GM12874 (cell line): ENCODE results near the gene ADRA2C.

Source experiments
- CTCF ChIP-seq: IDR thresholded peaks from 2 replicates; pipeline ENCODE4 v1.5.1; 2011; ENCODE audit warnings: low read depth, mild to moderate bottlenecking, control low read depth, low read length, moderate library complexity; ENCODE audit not compliant: insufficient read depth

ADRA2C gene

DNA sequence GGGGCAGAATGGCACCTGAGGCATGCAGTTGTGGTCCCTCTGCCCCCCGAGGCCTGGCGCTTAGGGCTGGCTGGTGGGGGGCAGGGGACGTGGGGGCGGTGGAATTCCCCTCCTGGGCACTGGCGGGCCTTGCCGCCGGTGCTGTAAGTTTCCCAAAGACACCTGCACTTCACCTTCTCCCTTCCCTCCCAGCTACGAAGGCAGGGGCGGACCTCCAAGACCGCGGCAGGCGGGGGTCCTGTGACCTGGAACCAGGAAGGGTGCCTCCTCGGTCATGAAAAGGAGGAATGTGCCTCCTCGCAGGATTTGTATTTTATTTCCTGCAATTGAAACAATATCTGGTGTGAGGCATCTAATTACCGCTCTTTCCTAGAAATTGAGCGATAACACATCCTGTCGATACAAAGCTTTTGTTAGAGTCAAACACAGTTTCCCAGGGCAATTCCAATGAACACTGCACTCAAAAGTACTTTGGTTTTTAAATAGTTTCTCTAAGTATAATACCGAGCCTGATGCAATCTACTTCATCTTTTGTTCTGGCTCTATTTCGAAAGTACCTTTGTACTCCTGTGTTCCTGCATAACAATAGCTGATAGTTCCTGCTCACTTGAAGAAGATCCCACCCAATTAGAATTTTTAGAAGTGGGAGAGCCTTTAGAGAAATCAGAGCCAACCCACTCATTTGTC lies 12.3 kb upstream of the ADRA2C start:
- TF ChIP-seq CTCF, result no peak

GRCh38 chr4:3756343-3757059 lies 9.7 kb upstream of the ADRA2C start:
- no peak for TF ChIP-seq CTCF

DNA sequence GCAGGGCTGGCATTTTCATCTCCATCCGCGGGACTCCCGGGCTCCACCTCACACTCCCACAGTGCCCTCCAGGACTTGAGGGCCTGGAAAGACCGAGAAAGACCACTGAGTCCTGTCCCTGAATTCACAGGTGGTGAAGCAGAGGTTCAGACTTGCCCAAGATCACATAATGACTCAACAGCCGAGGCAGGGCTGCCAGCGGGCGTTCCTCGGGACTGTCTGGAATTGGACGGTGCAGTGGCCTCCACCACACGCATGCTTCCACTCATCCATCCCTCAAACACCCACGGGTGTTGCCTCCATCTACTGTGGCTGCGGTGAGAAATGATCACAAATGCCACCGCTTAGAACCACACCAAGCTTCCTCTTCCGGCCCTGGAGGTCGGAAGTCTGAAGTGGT lies 6.9 kb upstream of the ADRA2C start:
- no peak for TF ChIP-seq CTCF

GRCh38 chr4:3760346-3760745 lies 5.8 kb upstream of the ADRA2C start:
- no peak for TF ChIP-seq CTCF

GRCh38 chr4:3760841-3761240 lies 5.3 kb upstream of the ADRA2C start:
- TF ChIP-seq CTCF, result no peak

- no peak for TF ChIP-seq CTCF
Observed at GRCh38 chr4:3762264-3762663, 3.9 kb upstream of the ADRA2C start.

DNA sequence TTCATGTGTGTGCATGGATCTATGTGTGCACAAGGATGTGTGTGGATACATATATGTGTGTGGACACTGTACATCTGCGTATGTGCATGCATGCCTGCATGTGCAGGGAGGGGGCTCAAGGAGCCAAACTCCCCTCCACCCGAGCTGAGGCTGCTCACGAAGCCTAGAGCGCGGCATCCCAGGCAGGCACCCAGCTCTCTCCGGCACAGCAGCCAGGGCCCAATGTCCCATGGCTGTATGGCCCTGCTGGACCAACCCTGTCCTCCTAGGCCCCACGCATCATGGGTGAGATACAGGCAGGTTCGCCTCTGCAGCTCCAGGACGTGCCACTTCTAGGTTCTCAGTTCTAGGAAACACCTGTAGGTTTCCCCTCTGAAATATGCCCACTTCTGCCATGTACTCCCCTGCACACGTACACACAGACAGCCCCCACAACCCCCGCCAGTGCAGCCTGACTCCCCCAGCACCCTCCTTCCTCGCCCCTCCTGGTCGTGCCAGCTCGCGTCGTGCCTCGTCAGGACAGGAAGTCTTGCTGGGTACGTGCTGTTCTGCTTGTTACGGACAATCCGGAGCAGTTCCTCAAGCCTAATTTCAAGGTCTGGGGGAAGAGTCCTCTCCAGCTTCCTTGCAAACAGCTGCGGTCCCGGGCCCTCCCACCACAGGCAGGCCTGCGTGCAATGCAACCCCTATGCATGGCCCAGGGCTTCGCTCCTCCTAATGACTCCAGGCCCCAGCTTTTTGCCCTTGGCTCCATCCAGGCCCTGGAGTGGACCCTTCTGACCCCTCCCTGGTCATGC lies 3.2 kb upstream of the ADRA2C start:
- TF ChIP-seq CTCF, result no peak
